Calu3 (cell line): ENCODE results near the gene TRIM65. TPM values are rescaled to one million over a fixed set of nuclear protein-coding genes. Genes with fewer than 3 reads are reported as not detected.

Source experiments
- BruUV-seq: library from RNA; stranded (reverse); fragments of 400-500 nt; replicated peaks from 2 replicates; lab custom pipeline; 2021; lab: Mats Ljungman, UMichigan
- CTCF ChIA-PET: fragments of 300-600 bp; sonication (Branson Sonifier 250); formaldehyde crosslinking; loops from one replicate; lab custom pipeline; 2022; ENCODE audit warnings: antibody characterized with exemption; lab: Charles Lee
- DNase-seq: peaks from one replicate; pipeline ENCODE4 v3.0.0; 2022
- H3K27ac Mint-ChIP-seq: one replicate; pipeline ENCODE4 v1.8.0; 2022; ENCODE audit warnings: mixed read lengths; ENCODE audit not compliant: unreplicated experiment
- H3K27me3 Mint-ChIP-seq: one replicate; pipeline ENCODE4 v1.8.0; 2022; ENCODE audit warnings: mixed read lengths; ENCODE audit not compliant: unreplicated experiment
- H3K36me3 Mint-ChIP-seq: one replicate; pipeline ENCODE4 v1.8.0; 2022; ENCODE audit warnings: mild to moderate bottlenecking, moderate library complexity, mixed read lengths; ENCODE audit not compliant: insufficient read depth, unreplicated experiment
- H3K4me1 Mint-ChIP-seq: one replicate; pipeline ENCODE4 v1.8.0; 2022; ENCODE audit warnings: mild to moderate bottlenecking, low read depth, mixed read lengths; ENCODE audit not compliant: unreplicated experiment
- H3K4me3 Mint-ChIP-seq: one replicate; pipeline ENCODE4 v1.8.0; 2022; ENCODE audit warnings: mild to moderate bottlenecking, low read depth, moderate library complexity, mixed read lengths; ENCODE audit not compliant: unreplicated experiment
- H3K9me3 Mint-ChIP-seq: one replicate; pipeline ENCODE4 v1.8.0; 2022; ENCODE audit warnings: low read depth, mixed read lengths; ENCODE audit not compliant: unreplicated experiment
- intact Hi-C: fragments of 100-400 bp; cut with micrococcal nuclease; formaldehyde crosslinking; loops from one replicate; pipeline ENCODE4 v1.10.0; 2022; ENCODE audit not compliant: unreplicated experiment
- total RNA-seq: library from RNA; stranded (reverse); gene quantifications from 2 replicates; pipeline ENCODE4 v1.2.3, GENCODE V29; 2022
- TF ChIP-seq, protein P1 (sequence below): fragments of 200-600 bp; IDR thresholded peaks from one replicate; pipeline ENCODE4 v1.8.0; 2022; ENCODE audit warnings: antibody characterized with exemption; ENCODE audit not compliant: unreplicated experiment

TRIM65 gene
- total RNA-seq, 1 experiment from 2014 or later, result 15.4 TPM

DNA sequence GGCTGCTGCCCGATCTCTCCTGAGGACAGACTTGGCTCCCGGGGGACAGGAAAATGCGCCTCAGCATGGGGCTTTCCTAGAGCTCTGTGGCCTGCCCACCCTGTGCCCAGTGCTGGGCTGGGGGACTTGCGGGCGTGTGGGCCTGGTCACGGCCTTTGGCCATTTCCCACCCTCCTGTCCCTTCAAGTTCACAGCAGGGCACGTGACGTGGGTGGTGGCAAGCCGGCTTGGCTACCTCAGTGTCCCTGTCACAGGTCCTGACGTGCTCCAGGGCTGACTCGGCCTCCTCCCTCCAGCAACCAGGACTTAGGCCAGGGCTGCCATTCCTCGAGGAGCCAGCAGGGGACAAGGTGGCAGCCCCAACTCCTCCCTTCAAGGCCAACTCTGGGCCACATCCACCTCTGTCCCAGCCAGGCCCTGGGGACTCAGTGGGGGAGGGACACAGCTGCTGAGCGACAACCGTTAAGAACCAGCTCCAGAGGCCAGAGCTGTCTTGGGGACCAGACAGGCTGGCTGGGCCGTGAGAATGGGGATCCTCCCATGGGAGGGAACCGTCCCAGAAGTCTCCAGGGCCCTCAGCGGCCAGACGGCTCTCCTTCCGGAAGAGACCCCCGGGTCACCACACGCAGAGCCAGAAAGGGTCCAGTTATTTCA is 51.6 kb downstream of the TRIM65 start:
- Mint-ChIP-seq H3K4me3 (peak overlapping the region; percentile 68), H3K9me3 (no peaks in the 10 kb centered on the region), H3K27me3 (no peaks in the 10 kb centered on the region), H3K36me3 (peaks cover 76% of the 10 kb centered on the region), H3K27ac (peak overlapping the region; percentile 94), H3K4me1 (peaks cover 18% of the 10 kb centered on the region)
- BruUV-seq, result no TSS peak
- TF ChIP-seq, protein P1, sequence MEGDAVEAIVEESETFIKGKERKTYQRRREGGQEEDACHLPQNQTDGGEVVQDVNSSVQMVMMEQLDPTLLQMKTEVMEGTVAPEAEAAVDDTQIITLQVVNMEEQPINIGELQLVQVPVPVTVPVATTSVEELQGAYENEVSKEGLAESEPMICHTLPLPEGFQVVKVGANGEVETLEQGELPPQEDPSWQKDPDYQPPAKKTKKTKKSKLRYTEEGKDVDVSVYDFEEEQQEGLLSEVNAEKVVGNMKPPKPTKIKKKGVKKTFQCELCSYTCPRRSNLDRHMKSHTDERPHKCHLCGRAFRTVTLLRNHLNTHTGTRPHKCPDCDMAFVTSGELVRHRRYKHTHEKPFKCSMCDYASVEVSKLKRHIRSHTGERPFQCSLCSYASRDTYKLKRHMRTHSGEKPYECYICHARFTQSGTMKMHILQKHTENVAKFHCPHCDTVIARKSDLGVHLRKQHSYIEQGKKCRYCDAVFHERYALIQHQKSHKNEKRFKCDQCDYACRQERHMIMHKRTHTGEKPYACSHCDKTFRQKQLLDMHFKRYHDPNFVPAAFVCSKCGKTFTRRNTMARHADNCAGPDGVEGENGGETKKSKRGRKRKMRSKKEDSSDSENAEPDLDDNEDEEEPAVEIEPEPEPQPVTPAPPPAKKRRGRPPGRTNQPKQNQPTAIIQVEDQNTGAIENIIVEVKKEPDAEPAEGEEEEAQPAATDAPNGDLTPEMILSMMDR, result peak; percentile 90
- peak; percentile 96 for DNase-seq
- intact Hi-C loops, result loop anchor here (5.0 kb wide), 1 partner anchor 42 kb away; no protein-coding TSS in a partner anchor
- CTCF ChIA-PET, result interaction anchor here (0.5 to 4.2 kb wide), 15 partner anchors 10 to 1335 kb away, joined by 3 to 46 read pairs (median 4); partner anchors contain the start of genes MRPL38, TRIM47, TRIM65 and WBP2

DNA sequence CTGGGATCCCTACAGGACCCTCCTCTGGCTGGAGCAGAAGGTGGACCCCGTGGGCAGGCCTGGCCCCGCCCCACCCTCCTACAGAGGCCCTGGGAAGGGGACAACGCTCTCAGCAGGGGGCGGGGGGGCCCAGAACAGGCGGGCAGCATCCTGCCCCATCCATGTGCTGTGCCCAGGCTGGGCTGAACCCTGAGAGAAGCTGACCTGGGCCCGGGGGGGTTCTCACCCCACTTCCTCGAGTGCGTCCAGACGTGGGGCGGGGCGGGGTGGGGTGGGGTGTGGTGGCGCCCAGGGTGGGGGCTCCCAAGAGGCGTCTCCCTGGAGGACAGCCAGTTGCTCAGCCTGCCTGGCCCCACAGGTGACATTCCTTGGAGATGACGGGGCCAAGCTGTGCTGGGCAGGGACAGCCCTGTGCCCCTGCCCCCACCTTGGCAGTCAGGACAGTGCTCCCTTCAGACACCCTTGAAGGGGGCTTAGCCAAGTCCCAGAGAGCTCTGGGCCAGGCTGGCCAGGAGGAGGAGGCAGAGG is 52.2 kb downstream of the TRIM65 start:
- CTCF ChIA-PET, result interaction anchor here (0.6 to 4.2 kb wide), 11 partner anchors 11 to 68 kb away, joined by 3 to 46 read pairs (median 7); partner anchors contain the start of genes TRIM47, TRIM65 and WBP2
- intact Hi-C loops, result loop anchor here (5.0 kb wide), 1 partner anchor 43 kb away; no protein-coding TSS in a partner anchor

DNA sequence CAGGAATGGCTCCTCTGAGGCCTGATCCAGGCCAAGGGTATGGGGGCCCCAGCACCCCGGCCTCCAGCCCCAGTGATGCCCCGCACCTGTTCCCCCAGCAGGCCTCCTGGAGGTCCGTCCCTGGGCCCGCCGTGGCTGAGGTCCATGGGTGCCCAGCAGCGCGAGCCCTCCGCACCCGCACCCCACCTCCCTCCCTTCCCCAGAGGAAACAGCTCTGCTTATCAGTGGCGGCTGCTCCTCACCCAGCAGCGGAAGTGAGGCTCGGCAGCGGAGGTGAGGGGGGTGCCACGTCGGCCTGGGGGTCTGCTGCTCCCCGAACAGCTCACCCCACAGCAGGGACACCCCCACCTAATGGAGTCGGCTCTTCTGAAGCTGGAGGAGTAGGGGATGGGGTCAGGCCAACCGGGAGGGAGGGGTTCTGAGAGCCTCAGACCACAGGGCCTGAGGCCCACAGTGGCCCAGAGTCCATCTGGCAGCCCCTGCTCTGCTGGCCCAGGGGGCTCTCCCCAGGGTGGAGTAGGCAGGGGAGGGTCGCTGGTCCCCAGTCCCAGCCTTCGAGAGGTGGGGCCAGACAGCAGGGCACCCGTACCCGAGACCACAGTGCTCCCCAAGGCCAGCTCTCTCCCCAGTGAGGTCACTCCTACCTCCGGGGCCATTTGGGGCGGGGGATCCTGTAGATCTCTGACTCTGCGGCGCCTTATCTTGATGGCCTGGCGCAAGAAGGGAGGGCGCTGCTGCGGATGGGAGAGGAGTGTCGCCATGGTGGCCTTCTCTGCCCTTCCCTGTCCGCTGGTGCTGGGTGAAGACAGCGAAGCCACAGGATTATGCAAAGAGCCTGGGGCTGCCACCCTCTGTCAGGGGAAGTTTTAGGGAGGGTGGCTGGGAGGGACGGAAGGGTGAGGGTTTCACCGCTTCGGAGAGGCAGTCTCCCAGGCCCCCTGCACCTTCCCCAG is 52.9 kb downstream of the TRIM65 start, which contains the start of gene UNC13D:
Gene UNC13D, minus strand, starts transcription at position 828 of the 953 bp plus-strand sequence. Its CDS starts 67 bp downstream, at position 761.
- Mint-ChIP-seq H3K4me1 (peaks cover 18% of the 10 kb centered on the region), H3K36me3 (peaks cover 73% of the 10 kb centered on the region), H3K4me3 (peak within 1 kb of the TSS; percentile 68), H3K27ac (peak within 1 kb of the TSS; percentile 94), H3K27me3 (no peaks in the 10 kb centered on the region), H3K9me3 (no peaks in the 10 kb centered on the region)
- CTCF ChIA-PET, result interaction anchor here (0.7 to 4.2 kb wide), 8 partner anchors 11 to 64 kb away, joined by 3 to 46 read pairs (median 8); partner anchors contain the start of genes TRIM47 and WBP2
- TF ChIP-seq, protein P1, result peak; percentile 9
- BruUV-seq, result TSS peak; percentile 44
- peak; percentile 36 for DNase-seq
- intact Hi-C loops, result no loop called here

More for the DNA sequence above, 52.2 kb downstream of the TRIM65 start:
- H3K27ac Mint-ChIP-seq, result peak overlapping the region; percentile 94
- peaks cover 73% of the 10 kb centered on the region for H3K36me3 Mint-ChIP-seq
- BruUV-seq, result no TSS peak
- peaks cover 18% of the 10 kb centered on the region for H3K4me1 Mint-ChIP-seq
- TF ChIP-seq, protein P1, result no peak
- peak; percentile 96 for DNase-seq
- peak overlapping the region; percentile 68 for H3K4me3 Mint-ChIP-seq
- H3K27me3 Mint-ChIP-seq, result no peaks in the 10 kb centered on the region
- no peaks in the 10 kb centered on the region for H3K9me3 Mint-ChIP-seq
